ENCODE results near the gene REXO2.

Gene REXO2

GRCh38 chr11:114440971-114441763 lies 1.9 kb downstream of the REXO2 start:
- DNase-seq, result no peak

- DNase-seq, result no peak
These were observed 2.7 kb downstream of the REXO2 start for GRCh38 chr11:114441921-114442320.

GRCh38 chr11:114442536-114442935 lies 3.3 kb downstream of the REXO2 start:
- DNase-seq, result no peak

- no peak for DNase-seq
These were observed 8.2 kb downstream of the REXO2 start for GRCh38 chr11:114447444-114447843.

GRCh38 chr11:114447892-114448291 lies 8.6 kb downstream of the REXO2 start:
- no peak for DNase-seq

- DNase-seq, result no peak
These were observed 9.6 kb downstream of the REXO2 start for GRCh38 chr11:114448749-114449482.

- DNase-seq, result no peak
These were observed 10.6 kb downstream of the REXO2 start for GRCh38 chr11:114449845-114450244.

- no peak for DNase-seq
These were observed 13.1 kb downstream of the REXO2 start for GRCh38 chr11:114452399-114452798.

- no peak for DNase-seq
These were observed 24.7 kb downstream of the REXO2 start for GRCh38 chr11:114463999-114464398.

GRCh38 chr11:114466742-114467141 lies 27.5 kb downstream of the REXO2 start:
- DNase-seq, result no peak

GRCh38 chr11:114472661-114473060 lies 33.4 kb downstream of the REXO2 start:
- no peak for DNase-seq

GRCh38 chr11:114478001-114478410 lies 38.7 kb downstream of the REXO2 start:
- DNase-seq, result no peak

- DNase-seq, result no peak
These were observed 39.5 kb downstream of the REXO2 start for GRCh38 chr11:114478768-114479167.

- no peak for DNase-seq
These were observed 40.1 kb downstream of the REXO2 start for GRCh38 chr11:114479331-114479730.

- no peak for DNase-seq
These were observed 42.8 kb downstream of the REXO2 start for GRCh38 chr11:114482114-114482513.

- no peak for DNase-seq
These were observed 44.7 kb downstream of the REXO2 start for GRCh38 chr11:114483929-114484328.

GRCh38 chr11:114496915-114497314 lies 57.6 kb downstream of the REXO2 start:
- DNase-seq, result no peak

- DNase-seq, result no peak
These were observed 60.5 kb downstream of the REXO2 start for GRCh38 chr11:114499756-114500155.

All from effector CD4-positive, alpha-beta T cell (primary cell).